ENCODE measurements around the gene BMI1.

DNA sequence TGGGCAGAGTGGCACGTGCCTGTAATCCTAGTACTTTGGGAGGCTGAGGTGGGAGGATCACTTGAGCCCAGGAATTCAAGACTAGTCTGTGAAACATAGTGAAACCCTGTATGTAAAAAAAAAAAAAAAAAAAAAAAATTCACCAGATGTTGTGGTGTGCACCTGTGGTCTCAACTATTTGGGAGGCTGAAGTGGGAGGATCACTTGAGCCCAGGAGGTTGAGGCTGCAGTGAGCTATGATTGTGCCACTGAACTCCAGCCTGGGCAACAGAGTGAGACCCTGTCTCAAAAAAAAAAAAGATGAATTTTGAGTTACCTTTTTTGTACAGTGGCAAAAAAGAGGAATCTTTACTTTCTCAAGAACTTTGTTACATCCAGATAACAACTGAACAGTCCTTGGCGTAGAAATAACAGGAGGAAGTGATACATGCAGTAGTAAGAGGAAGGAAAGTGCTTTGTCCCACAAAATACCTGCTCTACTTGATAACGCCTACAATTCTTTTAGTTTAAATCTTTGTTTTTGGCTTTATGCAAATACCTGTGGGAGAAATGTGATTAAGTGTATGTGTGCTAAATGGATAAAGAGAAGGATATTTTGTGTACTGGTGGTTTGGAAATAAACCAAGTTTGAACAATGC lies 53.7 kb downstream of the BMI1 start:
- TF ChIP-seq EZH2phosphoT487 (IDR thresholded peaks at IDR 0.05; ENCODE audit: borderline replicate concordance, low read length) = no peak
- TF ChIP-seq CTCF (IDR thresholded peaks at IDR 0.05; ENCODE audit: low read depth, low read length, poor library complexity, severe bottlenecking) = no peak
